GM12801 (cell line): Measurements from ENCODE around the gene P2RY11.

ENCODE experiments used
- TF ChIP-seq, protein P1 (sequence below): IDR thresholded peaks from one replicate; pipeline ENCODE4 v1.5.1; 2011; ENCODE audit warnings: control low read depth; ENCODE audit not compliant: insufficient read length; ENCODE audit errors: extremely low read depth

P2RY11 gene

GRCh38 chr19:10106100-10106936 is 5.2 kb upstream of the P2RY11 start, which contains the start of gene PPAN:
PPAN (plus strand) TSS chr19:10106362; CDS start chr19:10106395, 33 bp downstream.
- TF ChIP-seq, protein P1, sequence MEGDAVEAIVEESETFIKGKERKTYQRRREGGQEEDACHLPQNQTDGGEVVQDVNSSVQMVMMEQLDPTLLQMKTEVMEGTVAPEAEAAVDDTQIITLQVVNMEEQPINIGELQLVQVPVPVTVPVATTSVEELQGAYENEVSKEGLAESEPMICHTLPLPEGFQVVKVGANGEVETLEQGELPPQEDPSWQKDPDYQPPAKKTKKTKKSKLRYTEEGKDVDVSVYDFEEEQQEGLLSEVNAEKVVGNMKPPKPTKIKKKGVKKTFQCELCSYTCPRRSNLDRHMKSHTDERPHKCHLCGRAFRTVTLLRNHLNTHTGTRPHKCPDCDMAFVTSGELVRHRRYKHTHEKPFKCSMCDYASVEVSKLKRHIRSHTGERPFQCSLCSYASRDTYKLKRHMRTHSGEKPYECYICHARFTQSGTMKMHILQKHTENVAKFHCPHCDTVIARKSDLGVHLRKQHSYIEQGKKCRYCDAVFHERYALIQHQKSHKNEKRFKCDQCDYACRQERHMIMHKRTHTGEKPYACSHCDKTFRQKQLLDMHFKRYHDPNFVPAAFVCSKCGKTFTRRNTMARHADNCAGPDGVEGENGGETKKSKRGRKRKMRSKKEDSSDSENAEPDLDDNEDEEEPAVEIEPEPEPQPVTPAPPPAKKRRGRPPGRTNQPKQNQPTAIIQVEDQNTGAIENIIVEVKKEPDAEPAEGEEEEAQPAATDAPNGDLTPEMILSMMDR = no peak

DNA sequence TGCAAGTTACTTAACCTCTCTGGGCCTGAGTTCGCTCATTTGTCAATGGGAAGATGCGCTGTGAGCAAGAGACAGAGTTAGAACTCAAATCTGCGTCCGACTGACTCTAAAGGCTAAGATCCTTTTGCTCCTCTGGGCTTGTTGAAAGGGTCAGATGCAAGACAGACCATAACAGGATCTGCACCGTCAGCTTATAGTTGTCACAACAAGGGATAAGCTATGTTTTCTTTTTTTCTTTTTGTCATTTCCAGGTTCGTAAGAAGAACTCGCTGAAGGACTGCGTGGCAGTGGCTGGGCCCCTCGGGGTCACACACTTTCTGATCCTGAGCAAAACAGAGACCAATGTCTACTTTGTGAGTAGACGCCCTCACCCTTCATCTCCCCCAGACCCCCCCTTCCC is 4.2 kb upstream of the P2RY11 start:
- TF ChIP-seq, protein P1 = no peak

DNA sequence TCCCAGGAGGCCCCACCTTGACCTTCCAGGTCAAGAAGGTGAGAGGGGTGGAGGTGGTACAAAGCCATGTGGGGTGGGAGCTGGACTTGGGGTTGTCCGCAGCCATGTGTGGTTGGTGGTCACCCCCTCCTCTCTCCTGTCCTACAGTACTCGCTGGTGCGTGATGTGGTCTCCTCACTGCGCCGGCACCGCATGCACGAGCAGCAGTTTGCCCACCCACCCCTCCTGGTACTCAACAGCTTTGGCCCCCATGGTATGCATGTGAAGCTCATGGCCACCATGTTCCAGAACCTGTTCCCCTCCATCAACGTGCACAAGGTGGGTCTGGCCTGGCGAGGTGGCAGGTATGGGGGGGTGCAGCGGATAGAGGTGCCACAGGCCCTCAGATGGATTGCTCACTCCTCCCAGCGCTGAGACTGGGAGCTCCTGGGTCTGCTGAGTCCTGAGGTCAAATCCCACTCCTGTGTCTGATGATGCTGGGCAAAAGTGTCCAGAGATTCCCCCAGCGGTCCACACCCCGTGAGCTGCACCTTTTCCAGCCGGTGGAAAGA is 3.6 kb upstream of the P2RY11 start:
- TF ChIP-seq, protein P1 = no peak

DNA sequence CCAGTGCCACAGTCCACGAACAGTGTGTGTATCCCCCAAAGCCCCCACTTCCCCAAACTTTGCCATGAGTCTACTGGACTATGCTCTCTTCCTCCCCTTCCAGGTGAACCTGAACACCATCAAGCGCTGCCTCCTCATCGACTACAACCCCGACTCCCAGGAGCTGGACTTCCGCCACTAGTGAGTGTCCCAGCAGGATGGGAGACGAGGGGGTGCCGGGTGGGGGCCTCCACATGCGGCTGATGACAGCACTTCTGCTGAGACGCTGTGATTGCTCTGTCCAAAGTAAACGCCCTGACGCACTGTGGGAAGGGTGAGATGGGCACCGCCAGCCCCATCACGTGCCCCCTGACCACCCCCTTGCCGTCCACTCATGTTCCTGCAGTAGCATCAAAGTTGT is 2.0 kb upstream of the P2RY11 start:
- TF ChIP-seq, protein P1 = no peak

DNA sequence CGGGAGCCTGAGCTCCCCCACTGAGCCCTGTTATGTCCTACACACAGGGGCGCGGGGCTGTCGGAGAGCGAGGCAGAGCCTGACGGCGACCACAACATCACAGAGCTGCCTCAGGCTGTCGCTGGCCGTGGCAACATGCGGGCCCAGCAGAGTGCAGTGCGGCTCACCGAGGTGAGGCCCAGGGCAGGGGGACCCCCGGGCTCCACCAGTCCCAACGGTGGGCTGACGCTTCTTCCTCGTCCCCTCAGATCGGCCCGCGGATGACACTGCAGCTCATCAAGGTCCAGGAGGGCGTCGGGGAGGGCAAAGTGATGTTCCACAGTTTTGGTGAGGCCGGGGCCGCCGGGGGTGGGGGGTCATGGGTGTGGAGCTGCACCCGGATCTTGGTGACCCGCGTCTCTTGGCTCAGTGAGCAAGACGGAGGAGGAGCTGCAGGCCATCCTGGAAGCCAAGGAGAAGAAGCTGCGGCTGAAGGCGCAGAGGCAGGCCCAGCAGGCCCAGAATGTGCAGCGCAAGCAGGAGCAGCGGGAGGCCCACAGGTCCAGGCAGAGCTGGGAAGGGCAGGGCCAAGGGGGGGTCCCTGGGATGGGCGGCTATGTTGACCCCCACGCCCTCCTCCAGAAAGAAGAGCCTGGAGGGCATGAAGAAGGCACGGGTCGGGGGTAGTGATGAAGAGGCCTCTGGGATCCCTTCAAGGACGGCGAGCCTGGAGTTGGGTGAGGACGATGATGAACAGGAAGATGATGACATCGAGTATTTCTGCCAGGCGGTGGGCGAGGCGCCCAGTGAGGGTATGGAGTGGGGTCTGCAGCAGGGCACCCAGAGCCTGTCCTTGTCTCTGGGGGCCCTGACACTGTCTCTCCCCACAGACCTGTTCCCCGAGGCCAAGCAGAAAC is 1.2 kb upstream of the P2RY11 start:
- TF ChIP-seq, protein P1 = no peak

DNA sequence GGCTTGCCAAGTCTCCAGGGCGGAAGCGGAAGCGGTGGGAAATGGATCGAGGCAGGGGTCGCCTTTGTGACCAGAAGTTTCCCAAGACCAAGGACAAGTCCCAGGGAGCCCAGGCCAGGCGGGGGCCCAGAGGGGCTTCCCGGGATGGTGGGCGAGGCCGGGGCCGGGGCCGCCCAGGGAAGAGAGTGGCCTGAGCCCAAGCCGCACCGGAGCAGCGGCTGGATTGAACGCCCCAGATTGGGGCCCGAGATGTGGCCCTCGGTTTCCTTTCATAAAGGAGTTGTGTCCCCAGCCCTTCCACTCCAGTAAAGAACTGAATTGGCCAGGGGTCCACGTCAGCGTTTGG is 548 bp upstream of the P2RY11 start:
- TF ChIP-seq, protein P1 = no peak
